Measurements from ENCODE around the gene CELF4. TPM values are rescaled to one million over a fixed set of nuclear protein-coding genes. Genes with fewer than 3 reads are reported as not detected.

CELF4 gene
- total RNA-seq, 1 donor from 2014 or later, result 0.22 TPM

DNA sequence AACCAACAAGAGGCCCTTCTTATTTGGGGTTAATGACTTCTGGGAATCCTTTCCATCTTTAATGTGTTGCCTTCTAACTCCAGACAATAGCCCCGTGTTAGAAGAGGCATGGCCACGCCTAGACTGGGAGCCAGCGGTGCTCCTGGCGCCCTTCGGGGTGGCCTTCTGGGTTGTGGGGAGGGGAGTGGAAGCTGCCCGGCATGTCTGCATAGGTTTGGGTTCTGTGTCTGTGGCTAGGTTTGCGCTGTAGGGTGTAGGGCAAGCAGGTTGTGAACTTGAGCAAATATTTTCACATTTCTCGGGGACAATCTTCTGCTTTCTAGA, 40.4 kb downstream of the CELF4 start:
- TF ChIP-seq CTCF (IDR thresholded peaks at IDR 0.05), result no peak
- H3K4me3 Mint-ChIP-seq (ENCODE audit: unreplicated experiment), result no peak overlapping the region
- DNase-seq (ENCODE audit: low spot score), result no peak
- H3K27ac Mint-ChIP-seq (ENCODE audit: unreplicated experiment), result no peak overlapping the region
- no peaks in the 10 kb centered on the region for H3K9me3 Mint-ChIP-seq (ENCODE audit: low read depth)
- H3K4me1 Mint-ChIP-seq (ENCODE audit: low read depth), result peaks cover 4% of the 10 kb centered on the region
- H3K27me3 Mint-ChIP-seq (ENCODE audit: low read depth), result peaks cover 64% of the 10 kb centered on the region
- peaks cover 2% of the 10 kb centered on the region for H3K36me3 Mint-ChIP-seq (ENCODE audit: low read depth)

DNA sequence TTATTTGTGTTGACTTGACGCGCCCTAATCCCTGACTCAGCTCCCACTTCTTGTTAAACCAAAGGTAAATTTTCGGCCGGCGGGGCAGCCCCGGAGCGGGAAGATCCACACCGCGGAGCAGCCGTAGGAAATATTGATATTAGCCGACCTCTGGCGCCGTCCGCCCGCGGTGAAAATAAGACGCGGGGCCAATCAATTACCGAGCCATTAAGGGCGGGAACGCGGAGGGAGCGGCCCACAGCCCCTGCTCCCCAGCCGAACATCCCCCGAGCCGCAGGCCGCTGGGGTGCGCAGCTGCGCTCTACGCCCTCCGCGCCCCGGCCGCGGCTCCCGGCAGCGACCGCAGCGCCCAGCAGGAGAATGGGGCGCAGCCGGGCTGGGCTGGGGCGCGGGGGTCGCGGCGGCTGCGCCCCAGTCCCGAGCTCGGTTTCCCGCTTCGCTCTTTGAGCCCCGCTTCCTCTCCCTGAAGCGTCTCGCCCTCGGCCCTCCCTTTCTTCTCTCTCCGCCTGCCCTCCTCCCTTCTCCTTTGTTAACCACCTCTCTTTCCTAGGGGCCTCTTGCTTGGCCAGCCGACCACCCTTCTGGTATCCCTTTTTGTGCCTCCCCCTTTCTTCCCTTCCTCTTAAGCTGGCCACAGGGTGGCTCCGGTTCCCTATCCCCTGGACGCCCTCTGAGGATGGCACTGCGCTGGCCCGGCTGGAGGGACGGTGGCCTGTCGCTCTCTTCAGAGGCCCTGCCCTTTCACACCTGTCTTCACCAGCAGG, 40.9 kb downstream of the CELF4 start:
- DNase-seq (ENCODE audit: low spot score), result no peak
- no peak for TF ChIP-seq CTCF (IDR thresholded peaks at IDR 0.05)
- Mint-ChIP-seq H3K36me3 (ENCODE audit: low read depth) (peaks cover 2% of the 10 kb centered on the region), H3K4me3 (ENCODE audit: unreplicated experiment) (peak overlapping the region; percentile 6), H3K4me1 (ENCODE audit: low read depth) (peaks cover 4% of the 10 kb centered on the region), H3K27ac (ENCODE audit: unreplicated experiment) (no peak overlapping the region), H3K9me3 (ENCODE audit: low read depth) (no peaks in the 10 kb centered on the region), H3K27me3 (ENCODE audit: low read depth) (peaks cover 65% of the 10 kb centered on the region)

GRCh38 chr18:37524139-37524497, 41.5 kb downstream of the CELF4 start:
- DNase-seq (ENCODE audit: low spot score), result no peak
- TF ChIP-seq CTCF (IDR thresholded peaks at IDR 0.05), result no peak
- Mint-ChIP-seq H3K9me3 (ENCODE audit: low read depth) (no peaks in the 10 kb centered on the region), H3K4me1 (ENCODE audit: low read depth) (peaks cover 4% of the 10 kb centered on the region), H3K36me3 (ENCODE audit: low read depth) (peaks cover 2% of the 10 kb centered on the region), H3K4me3 (ENCODE audit: unreplicated experiment) (no peak overlapping the region), H3K27me3 (ENCODE audit: low read depth) (peaks cover 66% of the 10 kb centered on the region), H3K27ac (ENCODE audit: unreplicated experiment) (no peak overlapping the region)

GRCh38 chr18:37521510-37522465, 43.8 kb downstream of the CELF4 start:
- H3K27me3 Mint-ChIP-seq (ENCODE audit: low read depth), result peaks cover 68% of the 10 kb centered on the region
- peaks cover 4% of the 10 kb centered on the region for H3K4me1 Mint-ChIP-seq (ENCODE audit: low read depth)
- no peaks in the 10 kb centered on the region for H3K9me3 Mint-ChIP-seq (ENCODE audit: low read depth)
- H3K36me3 Mint-ChIP-seq (ENCODE audit: low read depth), result peaks cover 2% of the 10 kb centered on the region
- no peak overlapping the region for H3K4me3 Mint-ChIP-seq (ENCODE audit: unreplicated experiment)
- TF ChIP-seq CTCF (IDR thresholded peaks at IDR 0.05), result no peak
- no peak for DNase-seq (ENCODE audit: low spot score)
- no peak overlapping the region for H3K27ac Mint-ChIP-seq (ENCODE audit: unreplicated experiment)

- H3K27me3 Mint-ChIP-seq (ENCODE audit: low read depth), result peaks cover 66% of the 10 kb centered on the region
These were observed 45.1 kb downstream of the CELF4 start for GRCh38 chr18:37520508-37520907.

More at GRCh38 chr18:37520508-37520907, 45.1 kb downstream of the CELF4 start:
- DNase-seq (ENCODE audit: low spot score), result no peak
- Mint-ChIP-seq H3K4me3 (ENCODE audit: unreplicated experiment) (no peak overlapping the region), H3K36me3 (ENCODE audit: low read depth) (peaks cover 2% of the 10 kb centered on the region), H3K27ac (ENCODE audit: unreplicated experiment) (no peak overlapping the region), H3K9me3 (ENCODE audit: low read depth) (no peaks in the 10 kb centered on the region), H3K4me1 (ENCODE audit: low read depth) (peaks cover 4% of the 10 kb centered on the region)
- no peak for TF ChIP-seq CTCF (IDR thresholded peaks at IDR 0.05)

All from chondrocyte (in vitro differentiated cells).